K562 (cell line): Measurements from ENCODE around the gene PTPN7. TPM values are rescaled to one million over a fixed set of nuclear protein-coding genes. Genes with fewer than 3 reads are reported as not detected.

Source experiments
- BHLHE40 ChIP-seq: IDR thresholded peaks from 2 replicates; pipeline ENCODE4 v1.6.1; 2011; ENCODE audit warnings: low read length, improper control_type of control experiment
- GATA2 ChIP-seq: sonication (generic); formaldehyde crosslinking; IDR thresholded peaks from 2 replicates; pipeline ENCODE4 v1.4.0; 2020; ENCODE audit warnings: mild to moderate bottlenecking, missing genetic modification reagents
- NFIC ChIP-seq: fragments of 450-650 bp; IDR thresholded peaks from 2 replicates; pipeline ENCODE4 v1.6.1; 2017; ENCODE audit warnings: mild to moderate bottlenecking, inconsistent platforms
- NONO ChIP-seq, 2 experiments: fragments of 200-400 bp in 1 of 2; fragments of 450-650 bp in 1 of 2; formaldehyde crosslinking in 1 of 2; IDR thresholded peaks; 2 replicates each; pipeline ENCODE4 v1.6.1; 2017; ENCODE audit warnings: low read depth in 2 of 2, mild to moderate bottlenecking in 2 of 2, moderate library complexity in 2 of 2, low read length in 1 of 2
- RB1 ChIP-seq: fragments of 450-650 bp; IDR thresholded peaks from 2 replicates; pipeline ENCODE4 v1.6.1; 2017; ENCODE audit warnings: low read depth, mild to moderate bottlenecking
- polyA plus RNA-seq, 8 experiments: library from polyadenylated mRNA; depleted of rRNA in 4 of 8; stranded (reverse) in 5 of 8; unstranded in 3 of 8; fragments of >200 nt; fragmentation: Nextera tagmentation in 2 of 8; fragmentation: Illumina TruSeq in 1 of 8; extraction: Ambion mirVana in 2 of 8; extraction: Trizol in 1 of 8; gene quantifications; 2 replicates each; pipeline versions ENCODE4 v1.2.1 to v1.2.3, GENCODE V29; 2011 to 2014; ENCODE audit warnings: inconsistent platforms in 1 of 8, missing spikeins in 1 of 8
- total RNA-seq, 7 experiments: library from RNA; depleted of rRNA in 6 of 7; stranded (reverse); fragments of >200 nt in 6 of 7; fragmentation: Illumina TruSeq in 2 of 7; extraction: Trizol in 2 of 7; gene quantifications; 2 replicates each; pipeline versions ENCODE4 v1.2.1 to v1.2.3, GENCODE V29; 2011 to 2021; ENCODE audit warnings: low replicate concordance in 1 of 7
- TF ChIP-seq, protein P1 (sequence below), 3 experiments: IDR thresholded peaks in 2 of 3; conservative IDR thresholded peaks in 1 of 3; 2 replicates each; pipeline ENCODE4 v1.5.1; 2011 to 2012; ENCODE audit warnings: low read length in 3 of 3, mild to moderate bottlenecking in 3 of 3, control low read depth in 2 of 3, improper control_type of control experiment in 1 of 3, inconsistent platforms in 1 of 3, low read depth in 1 of 3, mixed read lengths in 1 of 3, moderate library complexity in 1 of 3; ENCODE audit not compliant: insufficient read depth in 2 of 3
- TF ChIP-seq, protein P2 (sequence below): fragments of 450-650 bp; IDR thresholded peaks from 2 replicates; pipeline ENCODE4 v1.6.1; 2017; ENCODE audit warnings: mild to moderate bottlenecking, moderate library complexity
- TF ChIP-seq, protein P3 (sequence below): IDR thresholded peaks from 2 replicates; pipeline ENCODE4 v1.6.1; 2011; ENCODE audit warnings: borderline replicate concordance, low read depth, mild to moderate bottlenecking, moderate library complexity, low read length; ENCODE audit not compliant: insufficient read depth, poor library complexity, severe bottlenecking
- TF ChIP-seq, protein P4 (sequence below), 2 experiments: IDR thresholded peaks; 2 replicates each; pipeline ENCODE4 v1.6.1; 2012; ENCODE audit warnings: improper control_type of control experiment in 2 of 2, low read depth in 2 of 2, low read length in 2 of 2, borderline replicate concordance in 1 of 2
- TF ChIP-seq, protein P5 (sequence below): sonication (generic); formaldehyde crosslinking; IDR thresholded peaks from 2 replicates; pipeline ENCODE4 v1.8.0; 2022; ENCODE audit warnings: mild to moderate bottlenecking, low read depth, missing genetic modification reagents
- TF ChIP-seq, protein P6 (sequence below): sonication (generic); formaldehyde crosslinking; IDR thresholded peaks from 2 replicates; pipeline ENCODE4 v1.4.0; 2020; ENCODE audit warnings: mild to moderate bottlenecking, missing genetic modification reagents
- TF ChIP-seq, protein P7 (sequence below): IDR thresholded peaks from 2 replicates; pipeline ENCODE4 v1.6.1; 2014; ENCODE audit warnings: antibody characterized with exemption

PTPN7 gene
- total and polyA plus RNA-seq, 9 of the 15 experiments (the other 6 are each of a cell fraction or from before 2014, with no cell fraction given): 18.7 to 144 (median 120) TPM

DNA sequence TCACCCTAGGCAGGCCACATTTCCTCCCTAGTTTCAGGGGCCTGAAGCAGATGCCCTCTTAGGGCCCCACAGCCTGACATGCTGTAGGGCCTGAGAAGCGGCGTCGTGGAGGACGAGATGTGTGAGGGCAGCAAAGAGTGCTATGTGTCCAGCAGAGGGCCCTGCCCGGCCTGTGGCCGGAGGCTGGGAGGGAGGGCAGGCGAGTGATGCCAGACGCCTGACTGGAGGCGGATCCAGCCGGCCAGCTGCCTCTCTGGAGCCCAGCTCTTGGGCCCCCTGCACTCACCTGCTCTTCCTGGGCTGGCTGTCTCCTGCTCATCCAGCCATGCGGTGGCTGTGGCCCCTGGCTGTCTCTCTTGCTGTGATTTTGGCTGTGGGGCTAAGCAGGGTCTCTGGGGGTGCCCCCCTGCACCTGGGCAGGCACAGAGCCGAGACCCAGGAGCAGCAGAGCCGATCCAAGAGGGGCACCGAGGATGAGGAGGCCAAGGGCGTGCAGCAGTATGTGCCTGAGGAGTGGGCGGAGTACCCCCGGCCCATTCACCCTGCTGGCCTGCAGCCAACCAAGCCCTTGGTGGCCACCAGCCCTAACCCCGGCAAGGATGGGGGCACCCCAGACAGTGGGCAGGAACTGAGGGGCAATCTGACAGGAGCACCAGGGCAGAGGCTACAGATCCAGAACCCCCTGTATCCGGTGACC is 37.6 kb downstream of the PTPN7 start, which contains the start of gene GPR37L1 (continued):
- TF ChIP-seq, protein P1, sequence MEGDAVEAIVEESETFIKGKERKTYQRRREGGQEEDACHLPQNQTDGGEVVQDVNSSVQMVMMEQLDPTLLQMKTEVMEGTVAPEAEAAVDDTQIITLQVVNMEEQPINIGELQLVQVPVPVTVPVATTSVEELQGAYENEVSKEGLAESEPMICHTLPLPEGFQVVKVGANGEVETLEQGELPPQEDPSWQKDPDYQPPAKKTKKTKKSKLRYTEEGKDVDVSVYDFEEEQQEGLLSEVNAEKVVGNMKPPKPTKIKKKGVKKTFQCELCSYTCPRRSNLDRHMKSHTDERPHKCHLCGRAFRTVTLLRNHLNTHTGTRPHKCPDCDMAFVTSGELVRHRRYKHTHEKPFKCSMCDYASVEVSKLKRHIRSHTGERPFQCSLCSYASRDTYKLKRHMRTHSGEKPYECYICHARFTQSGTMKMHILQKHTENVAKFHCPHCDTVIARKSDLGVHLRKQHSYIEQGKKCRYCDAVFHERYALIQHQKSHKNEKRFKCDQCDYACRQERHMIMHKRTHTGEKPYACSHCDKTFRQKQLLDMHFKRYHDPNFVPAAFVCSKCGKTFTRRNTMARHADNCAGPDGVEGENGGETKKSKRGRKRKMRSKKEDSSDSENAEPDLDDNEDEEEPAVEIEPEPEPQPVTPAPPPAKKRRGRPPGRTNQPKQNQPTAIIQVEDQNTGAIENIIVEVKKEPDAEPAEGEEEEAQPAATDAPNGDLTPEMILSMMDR (IDR thresholded peaks at IDR 0.05 in 2 of 3, conservative IDR thresholded peaks at IDR 0.05 in 1 of 3; ENCODE audit: insufficient read depth in 2 of 3, low read depth in 1 of 3, low read length in 3 of 3): peak; percentile 67 to 76 (median 70)
- TF ChIP-seq RB1 (0 out of 2 replicates have a peak, but pooled peaks have one; percentile 22), GATA2 (no peak), NONO (IDR thresholded peaks at IDR 0.05; ENCODE audit: low read depth in 2 of 2, low read length in 1 of 2) (no peak), BHLHE40 (0 out of 2 replicates have a peak, but pooled peaks have one; percentile 14), NFIC (peak; percentile 35; the same call in 1 of the 2 replicates)
- TF ChIP-seq, protein P2, sequence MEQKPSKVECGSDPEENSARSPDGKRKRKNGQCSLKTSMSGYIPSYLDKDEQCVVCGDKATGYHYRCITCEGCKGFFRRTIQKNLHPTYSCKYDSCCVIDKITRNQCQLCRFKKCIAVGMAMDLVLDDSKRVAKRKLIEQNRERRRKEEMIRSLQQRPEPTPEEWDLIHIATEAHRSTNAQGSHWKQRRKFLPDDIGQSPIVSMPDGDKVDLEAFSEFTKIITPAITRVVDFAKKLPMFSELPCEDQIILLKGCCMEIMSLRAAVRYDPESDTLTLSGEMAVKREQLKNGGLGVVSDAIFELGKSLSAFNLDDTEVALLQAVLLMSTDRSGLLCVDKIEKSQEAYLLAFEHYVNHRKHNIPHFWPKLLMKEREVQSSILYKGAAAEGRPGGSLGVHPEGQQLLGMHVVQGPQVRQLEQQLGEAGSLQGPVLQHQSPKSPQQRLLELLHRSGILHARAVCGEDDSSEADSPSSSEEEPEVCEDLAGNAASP: no peak
- TF ChIP-seq, protein P3, sequence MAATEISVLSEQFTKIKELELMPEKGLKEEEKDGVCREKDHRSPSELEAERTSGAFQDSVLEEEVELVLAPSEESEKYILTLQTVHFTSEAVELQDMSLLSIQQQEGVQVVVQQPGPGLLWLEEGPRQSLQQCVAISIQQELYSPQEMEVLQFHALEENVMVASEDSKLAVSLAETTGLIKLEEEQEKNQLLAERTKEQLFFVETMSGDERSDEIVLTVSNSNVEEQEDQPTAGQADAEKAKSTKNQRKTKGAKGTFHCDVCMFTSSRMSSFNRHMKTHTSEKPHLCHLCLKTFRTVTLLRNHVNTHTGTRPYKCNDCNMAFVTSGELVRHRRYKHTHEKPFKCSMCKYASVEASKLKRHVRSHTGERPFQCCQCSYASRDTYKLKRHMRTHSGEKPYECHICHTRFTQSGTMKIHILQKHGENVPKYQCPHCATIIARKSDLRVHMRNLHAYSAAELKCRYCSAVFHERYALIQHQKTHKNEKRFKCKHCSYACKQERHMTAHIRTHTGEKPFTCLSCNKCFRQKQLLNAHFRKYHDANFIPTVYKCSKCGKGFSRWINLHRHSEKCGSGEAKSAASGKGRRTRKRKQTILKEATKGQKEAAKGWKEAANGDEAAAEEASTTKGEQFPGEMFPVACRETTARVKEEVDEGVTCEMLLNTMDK: peak; percentile 53
- TF ChIP-seq, protein P4, sequence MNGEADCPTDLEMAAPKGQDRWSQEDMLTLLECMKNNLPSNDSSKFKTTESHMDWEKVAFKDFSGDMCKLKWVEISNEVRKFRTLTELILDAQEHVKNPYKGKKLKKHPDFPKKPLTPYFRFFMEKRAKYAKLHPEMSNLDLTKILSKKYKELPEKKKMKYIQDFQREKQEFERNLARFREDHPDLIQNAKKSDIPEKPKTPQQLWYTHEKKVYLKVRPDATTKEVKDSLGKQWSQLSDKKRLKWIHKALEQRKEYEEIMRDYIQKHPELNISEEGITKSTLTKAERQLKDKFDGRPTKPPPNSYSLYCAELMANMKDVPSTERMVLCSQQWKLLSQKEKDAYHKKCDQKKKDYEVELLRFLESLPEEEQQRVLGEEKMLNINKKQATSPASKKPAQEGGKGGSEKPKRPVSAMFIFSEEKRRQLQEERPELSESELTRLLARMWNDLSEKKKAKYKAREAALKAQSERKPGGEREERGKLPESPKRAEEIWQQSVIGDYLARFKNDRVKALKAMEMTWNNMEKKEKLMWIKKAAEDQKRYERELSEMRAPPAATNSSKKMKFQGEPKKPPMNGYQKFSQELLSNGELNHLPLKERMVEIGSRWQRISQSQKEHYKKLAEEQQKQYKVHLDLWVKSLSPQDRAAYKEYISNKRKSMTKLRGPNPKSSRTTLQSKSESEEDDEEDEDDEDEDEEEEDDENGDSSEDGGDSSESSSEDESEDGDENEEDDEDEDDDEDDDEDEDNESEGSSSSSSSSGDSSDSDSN (IDR thresholded peaks at IDR 0.05; ENCODE audit: borderline replicate concordance in 1 of 2, low read depth in 2 of 2, low read length in 2 of 2): no peak
- TF ChIP-seq, protein P5, sequence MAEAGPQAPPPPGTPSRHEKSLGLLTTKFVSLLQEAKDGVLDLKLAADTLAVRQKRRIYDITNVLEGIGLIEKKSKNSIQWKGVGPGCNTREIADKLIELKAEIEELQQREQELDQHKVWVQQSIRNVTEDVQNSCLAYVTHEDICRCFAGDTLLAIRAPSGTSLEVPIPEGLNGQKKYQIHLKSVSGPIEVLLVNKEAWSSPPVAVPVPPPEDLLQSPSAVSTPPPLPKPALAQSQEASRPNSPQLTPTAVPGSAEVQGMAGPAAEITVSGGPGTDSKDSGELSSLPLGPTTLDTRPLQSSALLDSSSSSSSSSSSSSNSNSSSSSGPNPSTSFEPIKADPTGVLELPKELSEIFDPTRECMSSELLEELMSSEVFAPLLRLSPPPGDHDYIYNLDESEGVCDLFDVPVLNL (CRISPR knock-in tag): no peak
- TF ChIP-seq, protein P6, sequence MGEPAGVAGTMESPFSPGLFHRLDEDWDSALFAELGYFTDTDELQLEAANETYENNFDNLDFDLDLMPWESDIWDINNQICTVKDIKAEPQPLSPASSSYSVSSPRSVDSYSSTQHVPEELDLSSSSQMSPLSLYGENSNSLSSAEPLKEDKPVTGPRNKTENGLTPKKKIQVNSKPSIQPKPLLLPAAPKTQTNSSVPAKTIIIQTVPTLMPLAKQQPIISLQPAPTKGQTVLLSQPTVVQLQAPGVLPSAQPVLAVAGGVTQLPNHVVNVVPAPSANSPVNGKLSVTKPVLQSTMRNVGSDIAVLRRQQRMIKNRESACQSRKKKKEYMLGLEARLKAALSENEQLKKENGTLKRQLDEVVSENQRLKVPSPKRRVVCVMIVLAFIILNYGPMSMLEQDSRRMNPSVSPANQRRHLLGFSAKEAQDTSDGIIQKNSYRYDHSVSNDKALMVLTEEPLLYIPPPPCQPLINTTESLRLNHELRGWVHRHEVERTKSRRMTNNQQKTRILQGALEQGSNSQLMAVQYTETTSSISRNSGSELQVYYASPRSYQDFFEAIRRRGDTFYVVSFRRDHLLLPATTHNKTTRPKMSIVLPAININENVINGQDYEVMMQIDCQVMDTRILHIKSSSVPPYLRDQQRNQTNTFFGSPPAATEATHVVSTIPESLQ: no peak
- TF ChIP-seq, protein P7, sequence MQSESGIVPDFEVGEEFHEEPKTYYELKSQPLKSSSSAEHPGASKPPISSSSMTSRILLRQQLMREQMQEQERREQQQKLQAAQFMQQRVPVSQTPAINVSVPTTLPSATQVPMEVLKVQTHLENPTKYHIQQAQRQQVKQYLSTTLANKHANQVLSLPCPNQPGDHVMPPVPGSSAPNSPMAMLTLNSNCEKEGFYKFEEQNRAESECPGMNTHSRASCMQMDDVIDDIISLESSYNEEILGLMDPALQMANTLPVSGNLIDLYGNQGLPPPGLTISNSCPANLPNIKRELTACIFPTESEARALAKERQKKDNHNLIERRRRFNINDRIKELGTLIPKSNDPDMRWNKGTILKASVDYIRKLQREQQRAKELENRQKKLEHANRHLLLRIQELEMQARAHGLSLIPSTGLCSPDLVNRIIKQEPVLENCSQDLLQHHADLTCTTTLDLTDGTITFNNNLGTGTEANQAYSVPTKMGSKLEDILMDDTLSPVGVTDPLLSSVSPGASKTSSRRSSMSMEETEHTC: no peak
- TF ChIP-seq, all 486 proteins: peak for 18
